Measurements from ENCODE around the gene XAGE3.

DNA sequence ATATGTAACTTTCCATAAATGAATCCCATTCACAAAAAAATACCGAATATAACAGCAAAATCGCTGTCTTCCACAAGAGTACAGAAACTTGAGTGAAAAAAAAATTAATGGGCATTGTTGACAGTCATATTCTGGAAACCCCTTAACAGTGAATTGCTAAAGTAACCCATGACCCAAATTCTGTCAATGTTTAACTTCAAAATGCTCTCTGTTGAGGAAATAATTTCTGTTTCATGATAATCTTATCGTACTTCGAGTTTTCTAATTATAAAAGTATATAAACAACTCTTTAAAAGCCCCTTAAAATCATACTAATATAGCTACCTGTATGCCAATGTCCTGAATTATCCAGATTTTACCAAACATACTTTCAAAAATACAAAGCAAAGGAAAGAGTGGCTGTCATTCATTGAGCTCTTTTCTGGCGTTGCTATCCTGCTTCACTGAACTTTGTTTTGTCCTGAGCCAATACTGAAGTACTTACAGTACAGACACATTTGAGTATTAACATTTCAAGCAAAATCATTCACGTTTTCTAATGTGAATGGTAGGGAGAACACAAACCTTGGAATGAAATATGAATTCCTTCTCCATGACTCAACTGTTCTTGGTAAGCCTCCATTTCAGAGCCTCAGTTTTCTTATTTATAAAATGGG, 2.4 kb downstream of the XAGE3 start:
- TF ChIP-seq, protein P1, sequence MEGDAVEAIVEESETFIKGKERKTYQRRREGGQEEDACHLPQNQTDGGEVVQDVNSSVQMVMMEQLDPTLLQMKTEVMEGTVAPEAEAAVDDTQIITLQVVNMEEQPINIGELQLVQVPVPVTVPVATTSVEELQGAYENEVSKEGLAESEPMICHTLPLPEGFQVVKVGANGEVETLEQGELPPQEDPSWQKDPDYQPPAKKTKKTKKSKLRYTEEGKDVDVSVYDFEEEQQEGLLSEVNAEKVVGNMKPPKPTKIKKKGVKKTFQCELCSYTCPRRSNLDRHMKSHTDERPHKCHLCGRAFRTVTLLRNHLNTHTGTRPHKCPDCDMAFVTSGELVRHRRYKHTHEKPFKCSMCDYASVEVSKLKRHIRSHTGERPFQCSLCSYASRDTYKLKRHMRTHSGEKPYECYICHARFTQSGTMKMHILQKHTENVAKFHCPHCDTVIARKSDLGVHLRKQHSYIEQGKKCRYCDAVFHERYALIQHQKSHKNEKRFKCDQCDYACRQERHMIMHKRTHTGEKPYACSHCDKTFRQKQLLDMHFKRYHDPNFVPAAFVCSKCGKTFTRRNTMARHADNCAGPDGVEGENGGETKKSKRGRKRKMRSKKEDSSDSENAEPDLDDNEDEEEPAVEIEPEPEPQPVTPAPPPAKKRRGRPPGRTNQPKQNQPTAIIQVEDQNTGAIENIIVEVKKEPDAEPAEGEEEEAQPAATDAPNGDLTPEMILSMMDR (conservative IDR thresholded peaks at IDR 0.05 in 1 of 2, IDR thresholded peaks at IDR 0.05 in 1 of 2; ENCODE audit: extremely low read depth in 1 of 2, insufficient read depth in 1 of 2, low read depth in 1 of 2, low read length in 2 of 2): no peak
- no peak for TF ChIP-seq EZH2 (IDR thresholded peaks at IDR 0.05; ENCODE audit: borderline replicate concordance, low read length)
